Omental fat pad (tissue), 4 donors: Measurements from ENCODE around the gene PRKCE. TPM values are rescaled to one million over a fixed set of nuclear protein-coding genes. Genes with fewer than 3 reads are reported as not detected.

Experiments used
- ATAC-seq: fragments of 150-250 bp; one replicate; pipeline ENCODE4 v1.9.1; 2016; ENCODE audit warnings: mild to moderate bottlenecking, moderate library complexity; ENCODE audit not compliant: low FRiP score
- DNase-seq: peaks from one replicate; pipeline ENCODE4 v3.0.0-alpha.2; 2019; ENCODE audit warnings: low spot score
- CTCF ChIP-seq, 3 donors: fragments of 450-650 bp; IDR thresholded peaks; one replicate each; pipeline ENCODE4 v1.5.1; 2016 to 2017; ENCODE audit warnings: antibody characterized with exemption in 3 of 3, mild to moderate bottlenecking in 3 of 3, moderate library complexity in 2 of 3
- total RNA-seq, 4 donors: library from RNA; depleted of rRNA; stranded (reverse); fragments of >200 nt; gene quantifications; one replicate each; pipeline ENCODE4 v1.1.0, GENCODE V29; 2016

PRKCE gene
- total RNA-seq, 4 donors from 2014 or later = 8.8 to 24.3 (median 14.0) TPM

- no peak for ATAC-seq
- no peak for DNase-seq
- no peak for TF ChIP-seq CTCF (IDR thresholded peaks at IDR 0.05)
Observed at GRCh38 chr2:46174345-46175170, 523.1 kb downstream of the PRKCE start.

- no peak for TF ChIP-seq CTCF (IDR thresholded peaks at IDR 0.05)
- DNase-seq (no peak), ATAC-seq (no peak)
Observed at GRCh38 chr2:46175419-46175818, 523.9 kb downstream of the PRKCE start.

- no peak for TF ChIP-seq CTCF (IDR thresholded peaks at IDR 0.05)
- ATAC-seq (no peak), DNase-seq (no peak)
Observed at GRCh38 chr2:46177461-46178089, 526.1 kb downstream of the PRKCE start.

- DNase-seq (no peak), ATAC-seq (peak; percentile 89)
- TF ChIP-seq CTCF (IDR thresholded peaks at IDR 0.05) = no peak
Observed at GRCh38 chr2:46179037-46179621, 527.7 kb downstream of the PRKCE start.

GRCh38 chr2:46180189-46180588, 528.7 kb downstream of the PRKCE start:
- TF ChIP-seq CTCF (IDR thresholded peaks at IDR 0.05) = no peak
- ATAC-seq = no peak
- DNase-seq = no peak

- no peak for DNase-seq
- ATAC-seq = no peak
- no peak for TF ChIP-seq CTCF (IDR thresholded peaks at IDR 0.05)
Observed at GRCh38 chr2:46181306-46181705, 529.8 kb downstream of the PRKCE start.
